Medulla oblongata (tissue), 1 donor: ENCODE results near the gene PTPN11.
A peak's percentile ranks its signal among the peaks of the same experiment; 100 is the strongest.
"Not testable (repeated sequence)": the region's sequence is repeated elsewhere in the genome, so short reads cannot be mapped to it uniquely, and the experiment has no call there.

Experiments used
- DNase-seq: peaks from one replicate; pipeline ENCODE4 v3.0.0-alpha.2; 2015; ENCODE audit errors: extremely low spot score

Gene PTPN11

DNA sequence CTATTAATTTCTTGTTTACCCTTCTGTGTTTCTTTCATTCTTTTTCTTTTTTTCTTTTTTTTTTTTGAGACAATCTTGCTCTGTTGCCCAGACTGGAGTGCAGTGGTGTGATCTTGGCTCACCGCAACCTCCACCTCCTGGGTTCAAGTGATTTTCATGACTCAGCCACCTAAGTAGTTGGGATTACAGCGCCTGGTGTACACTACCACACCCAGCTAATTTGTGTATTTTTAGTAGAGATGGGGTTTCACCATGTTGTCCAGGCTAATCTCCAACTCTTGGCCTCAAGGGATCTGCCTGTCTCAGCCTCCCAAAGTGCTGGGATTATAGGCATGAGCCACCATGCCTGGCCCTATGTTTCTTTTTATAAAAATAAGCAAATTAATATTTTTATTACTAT lies 29.4 kb downstream of the PTPN11 start:
- not testable (repeated sequence) for DNase-seq

DNA sequence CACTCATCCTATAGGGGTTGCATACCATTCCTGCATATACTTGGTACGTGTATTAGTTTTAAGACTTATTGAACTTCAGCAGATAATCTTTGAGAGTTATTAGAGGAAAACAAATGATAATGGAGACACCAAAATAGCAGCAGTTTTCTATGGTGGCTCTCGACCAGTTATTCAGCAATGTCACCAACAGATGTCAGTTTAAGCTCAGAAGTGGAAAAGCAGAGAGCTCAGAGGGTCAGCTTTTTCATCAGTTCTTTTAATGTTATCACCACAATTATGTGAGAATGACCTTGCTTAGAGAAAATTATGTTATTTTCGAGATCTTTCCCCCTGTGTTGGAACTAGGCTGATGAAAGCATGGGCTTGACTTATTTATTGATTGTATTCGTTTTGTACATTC lies 32.0 kb downstream of the PTPN11 start:
- peak; percentile 62 for DNase-seq

DNA sequence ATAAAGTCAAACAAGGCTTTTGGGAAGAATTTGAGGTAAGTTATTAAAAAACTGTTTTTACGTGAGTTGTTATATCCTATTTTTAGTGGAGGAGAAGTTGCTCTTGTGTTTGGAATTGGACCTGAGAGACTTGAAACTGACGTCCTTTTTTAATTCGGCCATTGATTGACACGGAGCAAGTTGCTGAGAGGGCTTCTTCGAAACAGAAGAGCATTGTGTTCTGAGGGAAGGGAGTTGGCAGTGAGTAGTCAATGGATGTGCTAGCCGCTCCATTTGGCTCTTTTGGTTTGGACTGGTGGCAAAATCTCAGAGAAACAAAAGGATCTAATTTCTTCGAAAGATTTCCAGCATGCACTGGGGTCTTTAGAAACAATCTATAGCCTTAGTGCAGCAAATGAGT lies 37.3 kb downstream of the PTPN11 start:
- DNase-seq: peak; percentile 90

DNA sequence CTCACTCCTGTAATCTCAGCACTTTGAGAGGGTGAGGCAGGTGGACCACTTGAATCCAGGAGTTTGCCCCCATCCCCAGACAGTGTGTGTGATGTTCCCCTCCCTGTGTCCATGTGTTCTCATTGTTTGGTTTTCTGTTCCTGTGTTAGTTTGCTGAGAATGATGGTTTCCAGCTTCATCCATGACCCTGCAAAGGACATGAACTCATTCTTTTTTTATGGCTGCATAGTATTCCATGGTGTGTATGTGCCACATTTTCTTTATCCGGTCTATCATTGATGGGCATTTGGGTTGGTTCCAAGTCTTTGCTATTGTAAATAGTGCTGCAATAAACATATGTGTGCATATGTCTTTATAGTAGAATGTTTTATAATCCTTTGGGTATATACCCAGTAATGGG lies 38.4 kb downstream of the PTPN11 start:
- not testable (repeated sequence) for DNase-seq

DNA sequence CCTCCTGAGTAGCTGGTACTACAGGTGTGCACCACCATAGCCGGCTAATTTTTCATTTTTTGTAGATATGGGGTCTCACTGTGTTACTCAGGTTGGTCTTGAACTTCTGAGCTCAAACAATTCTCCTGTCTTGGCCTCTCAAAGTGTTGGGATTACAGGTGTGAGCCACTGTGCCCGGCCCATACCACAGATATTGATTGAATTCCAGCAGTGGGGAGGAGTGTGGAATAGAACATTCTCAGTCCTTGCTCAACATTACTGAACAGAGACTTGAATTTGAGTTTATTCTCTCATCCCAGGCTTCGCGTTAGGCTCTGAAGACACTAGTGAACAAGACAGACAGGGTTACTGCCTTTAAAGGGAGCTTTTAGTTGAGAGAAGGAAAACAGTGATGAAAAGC lies 39.6 kb downstream of the PTPN11 start:
- DNase-seq: no peak

DNA sequence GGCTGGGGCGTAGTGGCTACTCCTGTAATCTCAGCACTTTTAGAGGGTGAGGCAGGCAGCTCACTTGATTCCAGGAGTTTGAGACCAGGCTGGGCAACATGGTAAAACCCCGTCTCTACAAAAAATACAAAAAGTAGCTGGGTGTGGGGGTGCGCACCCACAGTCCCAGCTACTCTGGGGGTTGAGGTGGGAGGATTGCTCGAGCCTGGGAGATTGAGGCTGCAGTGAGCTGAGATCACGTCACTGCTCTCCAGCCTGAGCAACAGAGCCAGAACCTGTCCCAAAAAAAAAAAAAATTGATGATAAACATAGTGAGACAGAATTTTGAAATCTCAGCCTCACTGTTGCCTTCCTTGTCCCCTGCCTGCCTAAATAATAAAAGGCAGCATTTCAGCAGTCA lies 40.0 kb downstream of the PTPN11 start:
- no peak for DNase-seq

DNA sequence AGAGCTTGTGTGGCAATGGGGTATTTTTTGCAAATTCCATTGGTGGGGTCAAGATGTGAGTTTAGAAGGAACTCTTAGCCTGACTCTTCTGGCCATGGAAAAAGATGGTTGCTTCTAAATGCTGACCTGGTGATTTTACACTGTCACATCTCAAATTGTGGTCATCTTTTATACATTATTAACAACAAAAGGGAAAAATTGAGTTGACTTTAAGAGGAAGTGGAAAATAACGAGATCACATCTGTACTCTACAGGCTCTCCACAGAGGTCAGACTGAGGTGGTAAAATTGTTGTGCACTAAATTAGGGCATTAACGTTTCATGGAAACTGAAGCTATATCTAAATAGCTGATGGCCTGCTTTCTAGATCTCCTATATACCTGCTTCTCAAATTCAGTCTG lies 44.7 kb downstream of the PTPN11 start:
- no peak for DNase-seq

DNA sequence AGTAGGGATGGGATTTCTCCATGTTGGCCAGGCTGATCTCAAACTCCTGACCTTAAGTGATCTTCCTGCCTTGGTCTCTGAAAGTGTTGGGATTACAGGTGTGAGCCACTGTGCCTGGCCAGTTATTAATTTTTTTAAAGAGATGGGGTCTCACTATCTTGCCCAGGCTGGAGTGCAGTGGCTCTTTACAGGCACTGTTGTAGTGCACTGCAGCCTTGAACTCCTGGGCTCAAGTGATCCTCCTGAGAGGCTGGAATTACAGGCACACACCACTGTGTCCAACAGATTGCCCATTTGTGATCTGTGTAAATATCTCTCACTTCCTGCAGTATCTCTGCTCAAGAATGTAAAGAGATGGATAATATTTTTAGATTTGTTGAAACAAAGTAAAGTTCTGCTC lies 45.9 kb downstream of the PTPN11 start:
- DNase-seq: no peak

DNA sequence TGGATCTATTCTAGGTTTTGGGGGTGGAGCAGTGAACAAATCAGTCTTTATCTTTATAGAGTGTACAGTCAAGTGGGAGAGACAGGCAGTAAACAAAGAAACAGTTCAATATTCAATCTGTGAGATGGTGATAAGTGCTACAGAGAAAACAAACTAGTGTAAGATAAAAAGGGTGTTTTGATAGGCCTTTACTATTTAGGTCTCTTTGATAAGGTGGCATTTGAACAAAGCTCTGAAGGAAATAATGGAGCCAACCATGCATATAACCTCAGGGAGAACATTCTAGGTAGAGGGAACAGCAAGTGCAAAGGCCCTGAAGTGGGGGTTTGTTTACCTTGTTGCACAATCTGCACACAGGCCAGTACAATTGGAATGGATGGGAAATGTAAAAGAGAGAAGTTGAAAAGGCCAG lies 47.3 kb downstream of the PTPN11 start:
- no peak for DNase-seq

DNA sequence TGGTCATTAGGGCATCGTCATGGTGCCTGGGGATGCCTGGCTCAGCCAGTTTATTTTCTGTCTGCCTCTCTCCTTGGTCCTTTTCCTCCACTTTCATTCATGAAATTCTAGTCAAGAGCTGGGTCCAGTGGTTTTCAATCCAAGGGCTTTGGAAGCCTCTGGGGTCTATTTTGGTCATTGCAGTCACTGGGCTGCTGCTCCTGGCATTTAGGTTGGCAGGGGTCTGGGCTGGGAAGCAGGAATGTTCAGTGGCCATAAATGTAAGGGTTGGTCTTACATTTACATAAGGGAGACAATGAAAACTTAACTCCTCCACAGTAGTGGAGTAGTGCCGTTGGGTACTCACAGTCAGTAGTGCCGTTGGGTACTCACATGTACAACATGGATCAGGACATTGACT lies 48.1 kb downstream of the PTPN11 start:
- no peak for DNase-seq

DNA sequence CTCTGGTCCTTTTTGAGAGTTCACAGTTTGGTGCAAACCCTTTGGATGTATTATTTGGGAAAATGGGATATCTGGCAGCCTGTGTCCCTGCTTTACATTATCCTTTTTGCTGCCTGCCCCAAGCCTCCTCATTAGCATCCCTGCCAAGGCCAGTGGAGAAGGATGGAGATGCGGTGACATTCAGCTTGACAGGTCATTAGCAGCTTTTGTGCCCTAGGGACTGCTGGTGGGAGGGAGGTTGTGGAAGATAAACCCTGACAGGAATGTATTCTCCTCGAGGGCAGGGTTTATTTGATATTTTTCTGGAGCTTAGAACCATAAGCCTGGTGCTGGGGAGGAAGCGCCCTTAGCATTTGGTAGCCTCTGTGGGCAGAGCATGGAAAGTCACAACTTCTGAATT lies 49.3 kb downstream of the PTPN11 start:
- no peak for DNase-seq

DNA sequence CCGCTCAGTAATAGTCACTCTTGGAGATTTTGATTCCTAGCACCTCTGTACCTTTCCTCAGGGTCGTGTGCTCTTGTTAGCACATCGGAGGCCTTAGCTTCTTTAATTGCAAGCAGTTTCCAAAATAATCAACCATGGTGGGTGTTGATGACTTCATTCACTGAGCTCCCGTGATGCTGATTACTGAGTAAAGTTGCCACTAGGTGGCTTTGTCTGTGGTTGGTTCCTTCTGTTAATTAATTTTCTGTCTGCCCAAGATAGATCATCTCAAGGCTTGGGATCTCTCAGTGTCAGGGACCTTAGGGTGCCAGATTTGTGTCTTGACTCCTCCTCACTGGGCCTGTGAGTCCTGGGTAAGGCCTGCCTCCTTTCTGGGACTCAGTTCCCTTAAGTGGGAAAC lies 54.3 kb downstream of the PTPN11 start:
- DNase-seq: no peak

DNA sequence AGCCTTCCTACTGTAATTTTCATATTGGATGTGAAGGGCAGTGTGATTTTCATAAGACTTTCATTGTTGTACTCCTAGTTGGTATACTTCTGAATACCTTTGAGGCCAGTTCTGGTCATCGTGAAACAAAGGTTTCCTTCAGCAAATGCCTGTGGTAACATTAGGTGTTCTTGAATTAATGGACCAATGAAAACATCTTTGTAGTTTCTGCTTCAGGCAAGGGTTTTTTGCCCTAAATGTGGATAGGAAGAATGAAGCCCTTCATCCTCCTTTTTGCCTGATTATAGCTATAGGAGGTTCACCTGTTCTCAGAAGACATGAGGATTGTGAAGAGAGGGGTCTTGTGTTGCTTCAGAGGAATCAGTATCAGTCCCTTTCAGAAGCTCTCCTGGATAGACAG lies 60.7 kb downstream of the PTPN11 start:
- DNase-seq: no peak

DNA sequence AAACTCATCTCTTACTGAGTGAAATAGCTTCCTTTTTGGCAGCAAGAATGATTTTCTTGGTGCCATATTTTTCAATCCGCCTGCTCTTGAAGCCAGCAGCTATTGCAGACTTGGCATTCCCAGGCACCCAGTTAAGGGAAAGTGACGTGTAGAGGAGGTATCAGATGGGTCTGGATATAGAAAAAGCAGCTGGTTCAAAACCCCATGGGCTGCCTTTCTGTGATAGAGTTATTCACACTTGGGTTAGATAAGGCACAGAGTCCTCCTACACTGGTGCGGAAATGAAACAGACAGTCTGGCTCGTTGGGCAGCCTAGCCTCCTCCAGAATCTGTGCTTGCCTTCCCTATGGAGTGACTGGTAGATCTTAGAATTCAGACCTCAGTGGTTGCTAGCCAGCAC lies 62.2 kb downstream of the PTPN11 start:
- DNase-seq: no peak

DNA sequence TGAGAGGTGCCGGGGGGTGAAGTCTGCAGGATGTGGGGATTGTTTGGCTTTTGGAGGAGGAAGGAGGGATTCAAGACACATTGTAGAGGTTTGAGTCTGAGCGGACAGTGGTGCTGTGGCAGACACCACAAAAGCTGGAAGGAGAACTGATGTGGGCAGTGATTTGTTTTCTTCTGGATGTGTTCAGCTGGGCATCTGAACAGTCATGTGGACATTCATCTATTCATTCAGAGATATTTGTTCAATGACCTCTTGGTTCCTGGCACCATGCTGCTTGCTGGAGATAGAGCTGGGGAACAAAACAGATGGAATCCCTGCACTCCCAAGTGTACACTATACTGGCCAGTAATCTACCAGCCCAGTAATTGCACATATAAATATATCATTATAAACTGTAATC lies 64.0 kb downstream of the PTPN11 start:
- DNase-seq: peak; percentile 86

DNA sequence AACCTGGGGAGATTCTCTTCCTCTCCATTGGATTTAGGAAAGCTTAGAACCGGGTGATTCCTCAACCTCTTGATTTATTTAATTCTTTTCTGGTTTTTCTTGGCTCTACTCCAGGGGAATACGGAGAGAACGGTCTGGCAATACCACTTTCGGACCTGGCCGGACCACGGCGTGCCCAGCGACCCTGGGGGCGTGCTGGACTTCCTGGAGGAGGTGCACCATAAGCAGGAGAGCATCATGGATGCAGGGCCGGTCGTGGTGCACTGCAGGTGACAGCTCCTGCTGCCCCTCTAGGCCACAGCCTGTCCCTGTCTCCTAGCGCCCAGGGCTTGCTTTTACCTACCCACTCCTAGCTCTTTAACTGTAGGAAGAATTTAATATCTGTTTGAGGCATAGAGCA lies 67.6 kb downstream of the PTPN11 start:
- DNase-seq: no peak

DNA sequence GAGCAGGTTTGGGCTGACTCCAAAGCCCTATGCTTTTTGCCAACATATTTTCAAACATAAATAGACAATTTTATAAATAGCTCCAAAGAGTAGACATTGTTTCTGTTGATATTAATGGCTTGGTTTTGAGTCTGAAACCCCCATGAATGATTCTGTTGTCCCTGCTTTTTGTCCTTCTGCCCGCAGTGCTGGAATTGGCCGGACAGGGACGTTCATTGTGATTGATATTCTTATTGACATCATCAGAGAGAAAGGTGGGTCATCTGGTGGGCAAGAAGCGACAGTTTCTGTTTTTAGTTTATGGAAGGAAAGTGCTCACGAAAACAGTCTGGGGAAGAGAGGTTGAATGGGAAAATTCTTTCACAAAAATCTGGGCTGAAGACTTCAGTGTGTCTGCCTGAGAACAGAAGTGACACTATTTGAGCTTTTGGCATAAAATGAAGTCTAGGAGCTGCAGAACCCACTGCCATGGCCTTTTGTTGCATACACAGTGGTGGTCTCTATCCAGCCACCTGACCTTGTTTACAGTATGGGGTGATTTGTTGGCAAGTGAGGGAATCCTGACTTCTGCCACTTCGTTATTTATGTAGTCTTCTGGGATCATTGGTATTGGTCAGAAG lies 69.6 kb downstream of the PTPN11 start:
- DNase-seq: peak; percentile 75

DNA sequence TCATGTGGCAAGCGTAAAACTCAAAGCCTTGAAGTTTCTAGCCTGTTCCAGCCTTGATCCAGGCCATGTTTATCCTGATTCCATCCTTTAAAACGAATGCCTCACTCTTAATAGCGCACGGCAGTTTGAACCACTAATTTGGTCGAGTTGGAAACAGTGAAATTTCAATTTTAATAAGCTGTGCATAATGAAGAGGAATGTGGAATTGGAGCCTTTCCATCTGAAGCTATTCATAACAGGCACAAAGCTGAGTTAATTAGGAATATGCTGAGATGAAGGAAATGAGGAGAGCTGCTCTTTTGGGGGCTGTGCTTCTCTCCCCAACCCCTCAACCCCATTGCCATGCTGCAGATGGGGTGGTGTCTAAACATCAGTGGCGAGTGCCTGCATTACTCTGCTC lies 70.7 kb downstream of the PTPN11 start:
- DNase-seq: no peak

DNA sequence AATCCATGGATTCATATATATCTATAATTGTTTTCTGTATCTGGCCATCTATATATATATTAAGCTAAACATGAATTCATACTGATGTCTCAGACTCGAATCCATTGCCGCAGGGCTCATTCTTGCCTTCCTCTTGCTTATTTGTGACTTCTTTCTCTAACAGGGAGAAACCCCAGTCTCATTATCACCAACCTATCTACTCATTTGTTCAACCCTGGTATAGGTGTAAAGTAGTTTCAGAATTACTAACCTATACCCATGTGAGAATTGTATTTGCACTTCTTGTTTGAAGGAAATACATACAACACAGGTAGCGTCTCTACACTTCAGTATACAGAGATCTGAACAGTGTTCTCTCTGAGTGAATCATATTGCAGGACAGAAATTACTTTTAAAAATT lies 77.7 kb downstream of the PTPN11 start:
- DNase-seq: no peak

DNA sequence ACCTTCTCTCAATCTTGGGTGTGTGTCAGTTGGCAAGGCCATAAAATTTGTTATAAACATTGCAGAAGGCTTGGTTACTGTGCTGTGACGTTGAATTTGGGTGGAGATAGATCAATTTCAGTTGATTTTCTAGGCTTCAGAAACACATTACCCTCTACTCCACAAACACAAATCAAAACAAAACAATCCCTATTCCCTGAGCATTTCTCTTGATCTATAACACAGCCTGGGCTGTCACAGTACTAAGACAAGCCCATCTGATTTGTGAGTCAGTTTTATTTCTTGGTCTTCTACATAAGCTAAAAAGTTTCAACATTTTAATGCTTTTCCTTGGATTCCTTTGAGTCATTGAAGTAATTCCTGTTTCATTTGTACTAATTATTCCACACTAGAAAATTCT lies 79.8 kb downstream of the PTPN11 start:
- no peak for DNase-seq

DNA sequence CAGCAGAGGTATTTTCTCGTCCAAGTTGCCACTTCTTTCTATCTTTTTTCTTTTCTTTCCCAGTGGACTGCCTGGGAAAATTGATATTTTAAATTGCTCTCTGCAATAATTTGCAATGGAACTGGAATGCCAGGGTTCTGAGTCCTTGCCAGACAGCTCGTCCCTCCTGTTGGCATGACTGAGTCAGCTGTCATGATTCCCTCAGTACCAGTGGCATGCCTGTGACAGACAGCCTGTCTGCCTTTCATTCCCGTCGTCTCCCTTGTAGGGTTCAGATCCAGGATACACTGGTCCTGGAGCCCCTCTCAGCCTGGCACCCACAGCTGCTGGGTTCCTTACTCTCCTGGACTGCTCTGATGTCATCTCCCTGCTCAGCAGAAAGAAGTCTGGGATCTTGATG lies 84.8 kb downstream of the PTPN11 start:
- no peak for DNase-seq

DNA sequence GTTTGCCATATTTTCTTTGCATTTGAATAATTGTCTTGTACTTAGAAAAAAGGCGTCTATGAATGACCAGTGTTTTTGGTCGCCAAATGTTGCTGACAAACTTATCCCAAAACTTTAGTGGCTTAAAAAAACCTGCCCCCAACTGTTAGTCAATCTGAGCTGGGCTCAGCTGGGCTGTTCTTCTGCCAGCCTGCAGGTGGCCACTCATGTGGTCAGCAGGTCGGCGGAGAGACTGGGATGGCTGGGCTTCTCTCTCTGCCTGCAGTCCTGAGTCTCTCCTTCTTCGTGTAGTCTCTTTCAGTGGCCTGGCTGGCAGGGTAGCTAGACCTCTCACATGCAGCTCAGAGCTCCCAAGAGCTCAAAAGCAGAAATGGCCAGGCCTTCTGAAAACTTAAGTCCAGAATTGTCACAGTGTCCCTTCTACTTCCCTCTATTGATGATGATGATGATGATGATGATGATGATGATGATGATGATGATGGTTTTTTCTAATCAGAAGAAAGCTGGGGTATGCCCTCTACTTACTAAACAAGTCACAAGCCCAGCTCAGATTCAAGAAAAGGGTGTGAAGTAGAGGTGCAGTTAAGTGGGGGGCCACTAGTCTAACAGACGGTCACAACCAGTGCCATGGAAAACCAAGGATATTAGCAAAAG lies 87.9 kb downstream of the PTPN11 start:
- DNase-seq: no peak

DNA sequence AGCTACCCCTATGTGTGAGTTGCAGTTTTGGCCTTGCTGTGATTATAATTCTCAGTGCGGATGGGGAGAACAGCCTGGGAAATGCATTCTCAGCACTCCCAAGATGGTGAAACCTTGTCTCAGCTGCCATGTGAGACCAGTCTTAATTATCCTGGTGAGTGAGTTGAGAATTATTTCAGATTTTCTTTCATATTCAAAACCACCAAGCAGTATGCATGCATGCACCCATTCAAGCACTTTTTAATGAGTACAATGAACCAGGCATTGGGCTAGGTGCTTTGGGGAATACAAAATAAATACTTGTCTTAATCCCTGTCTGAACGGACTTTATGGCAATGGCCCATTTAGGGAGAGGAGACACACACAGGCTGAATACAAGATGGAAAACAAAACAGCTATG lies 94.7 kb downstream of the PTPN11 start:
- DNase-seq: no peak

DNA sequence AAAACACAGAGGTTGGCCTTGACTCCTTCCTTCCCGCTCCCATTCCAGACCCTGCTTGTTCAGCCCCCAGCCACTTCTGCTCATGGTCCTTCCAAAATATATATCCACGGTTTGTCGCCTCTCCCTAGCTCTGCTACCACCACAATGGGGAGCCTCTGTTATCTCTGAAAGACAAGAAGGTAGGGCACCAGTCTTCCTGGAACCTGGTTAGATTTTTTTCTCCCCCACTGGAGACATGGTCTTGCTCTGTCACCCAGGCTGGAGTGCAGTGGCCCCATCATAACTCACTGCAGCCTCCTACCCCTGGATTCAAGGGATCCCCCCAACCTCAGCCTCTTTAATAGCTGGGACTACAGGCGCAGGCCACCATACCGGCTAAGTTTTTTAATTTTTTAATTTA lies 95.7 kb downstream of the PTPN11 start:
- DNase-seq: no peak
